HEK293 (cell line): Measurements from ENCODE around the gene PSD2.
A peak's percentile ranks its signal among the peaks of the same experiment; 100 is the strongest.

ENCODE experiments used
- AEBP2 ChIP-seq: fragments of 450-650 bp; formaldehyde crosslinking; IDR thresholded peaks from 2 replicates; pipeline ENCODE4 v1.5.1; 2016; ENCODE audit warnings: missing biosample characterization, missing genetic modification characterization, borderline replicate concordance
- KLF8 ChIP-seq: fragments of 450-650 bp; formaldehyde crosslinking; IDR thresholded peaks from 2 replicates; pipeline ENCODE4 v1.5.1; 2016; ENCODE audit warnings: missing biosample characterization, missing genetic modification characterization
- KLF9 ChIP-seq: fragments of 450-650 bp; formaldehyde crosslinking; IDR thresholded peaks from 2 replicates; pipeline ENCODE4 v1.5.1; 2016; ENCODE audit warnings: missing biosample characterization, missing genetic modification characterization, low read depth
- PBX3 ChIP-seq: sonication (generic); formaldehyde crosslinking; IDR thresholded peaks from 2 replicates; pipeline ENCODE4 v1.8.1; 2022; ENCODE audit warnings: mild to moderate bottlenecking, moderate library complexity, missing genetic modification reagents
- PRDM10 ChIP-seq: fragments of 450-650 bp; formaldehyde crosslinking; IDR thresholded peaks from 2 replicates; pipeline ENCODE4 v1.5.1; 2016; ENCODE audit warnings: missing biosample characterization, missing genetic modification characterization
- SETDB1 ChIP-seq: IDR thresholded peaks from one replicate; pipeline ENCODE4 v1.6.1; 2017; ENCODE audit warnings: mild to moderate bottlenecking, low read length, moderate library complexity, mixed read lengths; ENCODE audit not compliant: insufficient read length
- SP7 ChIP-seq: fragments of 450-650 bp; formaldehyde crosslinking; IDR thresholded peaks from 2 replicates; pipeline ENCODE4 v1.5.1; 2016; ENCODE audit warnings: missing biosample characterization, missing genetic modification characterization
- TSHZ1 ChIP-seq: fragments of 450-650 bp; formaldehyde crosslinking; IDR thresholded peaks from 2 replicates; pipeline ENCODE4 v1.5.1; 2016; ENCODE audit warnings: missing biosample characterization, missing genetic modification characterization, borderline replicate concordance
- ZBTB20 ChIP-seq: fragments of 450-650 bp; formaldehyde crosslinking; IDR thresholded peaks from 2 replicates; pipeline ENCODE4 v1.5.1; 2016; ENCODE audit warnings: missing biosample characterization, missing genetic modification characterization
- ZFP37 ChIP-seq: fragments of 450-650 bp; formaldehyde crosslinking; IDR thresholded peaks from 2 replicates; pipeline ENCODE4 v1.5.1; 2016; ENCODE audit warnings: missing biosample characterization, missing genetic modification characterization
- ZFP41 ChIP-seq: fragments of 450-650 bp; formaldehyde crosslinking; IDR thresholded peaks from 2 replicates; pipeline ENCODE4 v1.5.1; 2016; ENCODE audit warnings: missing biosample characterization, missing genetic modification characterization, borderline replicate concordance
- ZNF112 ChIP-seq: fragments of 450-650 bp; formaldehyde crosslinking; IDR thresholded peaks from 2 replicates; pipeline ENCODE4 v1.5.0; 2017; ENCODE audit warnings: missing biosample characterization, missing genetic modification characterization
- ZNF169 ChIP-seq: fragments of 450-650 bp; formaldehyde crosslinking; IDR thresholded peaks from 2 replicates; pipeline ENCODE4 v1.5.1; 2016; ENCODE audit warnings: missing biosample characterization, missing genetic modification characterization
- ZNF202 ChIP-seq: fragments of 450-650 bp; formaldehyde crosslinking; IDR thresholded peaks from 2 replicates; pipeline ENCODE4 v1.5.1; 2016; ENCODE audit warnings: missing biosample characterization, missing genetic modification characterization, borderline replicate concordance
- ZNF211 ChIP-seq: fragments of 450-650 bp; formaldehyde crosslinking; IDR thresholded peaks from 2 replicates; pipeline ENCODE4 v1.5.1; 2016; ENCODE audit warnings: low read depth, missing biosample characterization, missing genetic modification characterization
- ZNF214 ChIP-seq: fragments of 450-650 bp; formaldehyde crosslinking; IDR thresholded peaks from 2 replicates; pipeline ENCODE4 v1.5.1; 2017; ENCODE audit warnings: missing biosample characterization, mild to moderate bottlenecking, missing genetic modification characterization, borderline replicate concordance
- ZNF23 ChIP-seq: fragments of 450-650 bp; formaldehyde crosslinking; IDR thresholded peaks from 2 replicates; pipeline ENCODE4 v1.5.1; 2016; ENCODE audit warnings: missing biosample characterization, missing genetic modification characterization, borderline replicate concordance
- ZNF266 ChIP-seq: fragments of 450-650 bp; formaldehyde crosslinking; IDR thresholded peaks from 2 replicates; pipeline ENCODE4 v1.5.1; 2016; ENCODE audit warnings: missing biosample characterization, missing genetic modification characterization, low read depth
- ZNF37A ChIP-seq: fragments of 450-650 bp; IDR thresholded peaks from 2 replicates; pipeline ENCODE4 v1.5.1; 2018; ENCODE audit warnings: missing biosample characterization, missing genetic modification characterization
- ZNF433 ChIP-seq: fragments of 450-650 bp; formaldehyde crosslinking; IDR thresholded peaks from 2 replicates; pipeline ENCODE4 v1.5.1; 2016; ENCODE audit warnings: missing biosample characterization, missing genetic modification characterization, low read depth
- ZNF473 ChIP-seq: fragments of 450-650 bp; formaldehyde crosslinking; IDR thresholded peaks from 2 replicates; pipeline ENCODE4 v1.5.1; 2017; ENCODE audit warnings: missing biosample characterization, missing genetic modification characterization
- ZNF510 ChIP-seq: fragments of 450-650 bp; formaldehyde crosslinking; IDR thresholded peaks from 2 replicates; pipeline ENCODE4 v1.5.1; 2018; ENCODE audit warnings: mild to moderate bottlenecking, missing genetic modification characterization, missing biosample characterization; ENCODE audit not compliant: insufficient replicate concordance
- ZNF555 ChIP-seq: fragments of 450-650 bp; formaldehyde crosslinking; conservative IDR thresholded peaks from 2 replicates; pipeline ENCODE4 v1.5.1; 2017; ENCODE audit warnings: missing biosample characterization, mild to moderate bottlenecking, missing genetic modification characterization, inconsistent platforms
- ZNF639 ChIP-seq: fragments of 450-650 bp; formaldehyde crosslinking; IDR thresholded peaks from 2 replicates; pipeline ENCODE4 v1.5.1; 2016; ENCODE audit warnings: missing biosample characterization, missing genetic modification characterization
- ZNF792 ChIP-seq: fragments of 450-650 bp; formaldehyde crosslinking; IDR thresholded peaks from 2 replicates; pipeline ENCODE4 v1.5.1; 2016; ENCODE audit warnings: missing biosample characterization, missing genetic modification characterization
- ZSCAN4 ChIP-seq: fragments of 450-650 bp; formaldehyde crosslinking; IDR thresholded peaks from 2 replicates; pipeline ENCODE4 v1.5.1; 2017; ENCODE audit warnings: missing biosample characterization, missing genetic modification characterization

The PSD2 gene

GRCh38 chr5:139755892-139756671 lies 39.5 kb upstream of the PSD2 start (continued):
- TF ChIP-seq TSHZ1 (tag by site-specific recombination) (peak; percentile 59; the same call in 1 of the 2 replicates), ZNF202 (tag by site-specific recombination) (no peak), KLF9 (tag by site-specific recombination) (no peak; the same call in 1 of the 2 replicates), ZFP41 (tag by site-specific recombination) (no peak), ZNF639 (tag by site-specific recombination) (no peak), PRDM10 (tag by site-specific recombination) (peak; percentile 95), ZNF510 (no peak), ZNF473 (tag by site-specific recombination) (no peak), ZNF169 (no peak), SP7 (tag by site-specific recombination) (peak; percentile 89), SETDB1 (no peak), ZNF555 (tag by site-specific recombination) (no peak), ZNF112 (tag by site-specific recombination) (no peak), PBX3 (CRISPR knock-in tag) (no peak), ZNF792 (tag by site-specific recombination) (no peak), ZFP37 (peak; percentile 60; the same call in 1 of the 2 replicates), ZBTB20 (tag by site-specific recombination) (no peak), AEBP2 (tag by site-specific recombination) (no peak), ZNF211 (no peak), KLF8 (no peak), ZNF37A (tag by site-specific recombination) (no peak), ZNF433 (tag by site-specific recombination) (no peak), ZSCAN4 (tag by site-specific recombination) (no peak), ZNF266 (no peak), ZNF23 (tag by site-specific recombination) (no peak), ZNF214 (tag by site-specific recombination) (no peak)
